Effector CD8-positive, alpha-beta T cell (primary cell): ENCODE data around the gene DDR2.
"Not testable (repeated sequence)": the region's sequence is repeated elsewhere in the genome, so short reads cannot be mapped to it uniquely, and the experiment has no call there.

ENCODE experiments used
- DNase-seq: peaks from one replicate; lab custom pipeline; 2025; lab: John Stamatoyannopoulos, UW

DDR2 gene

DNA sequence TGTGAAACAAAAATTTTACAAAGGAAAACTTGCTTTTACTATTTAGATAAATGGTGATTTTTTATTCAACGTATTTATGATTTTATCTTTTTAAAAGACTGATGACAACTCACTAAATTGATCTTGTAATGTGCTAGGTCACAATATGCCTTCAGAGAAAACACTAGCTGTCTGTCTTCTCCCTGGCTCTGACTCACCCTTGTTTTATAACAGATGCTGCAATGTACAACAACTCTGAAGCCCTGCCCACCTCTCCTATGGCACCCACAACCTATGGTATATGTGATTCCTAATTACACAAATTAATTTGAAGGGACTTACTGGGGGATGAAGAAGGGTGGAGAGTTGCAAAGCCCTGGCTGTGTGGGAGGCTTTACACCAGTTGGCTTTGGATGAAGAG is 133.5 kb downstream of the DDR2 start:
- no peak for DNase-seq

DNA sequence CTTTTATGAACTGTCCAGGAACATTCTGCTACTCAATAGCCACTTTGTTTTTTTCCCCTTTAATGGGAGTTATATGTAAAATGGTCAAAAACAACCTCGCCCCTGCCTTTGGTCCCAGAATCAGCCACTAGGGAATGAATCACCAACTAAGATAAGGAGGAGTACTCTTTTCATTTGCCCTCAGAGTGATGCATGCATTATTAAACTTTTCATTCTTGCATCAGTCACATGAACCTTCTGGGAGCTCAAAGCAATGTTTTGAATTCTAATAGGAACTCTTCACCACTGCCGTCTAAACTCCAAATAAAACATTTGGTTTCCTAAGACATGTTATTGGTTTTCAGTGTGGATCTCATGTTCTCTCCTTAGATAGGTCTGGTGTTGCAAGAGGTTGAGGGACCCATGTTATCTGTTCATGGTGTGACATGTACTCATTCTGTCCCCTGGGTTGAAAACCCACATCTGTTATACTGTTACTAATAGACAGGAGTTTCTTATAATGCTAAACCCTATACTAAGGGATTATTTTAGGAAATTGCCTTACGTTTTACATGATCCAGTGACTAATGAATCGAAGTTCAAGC is 140.4 kb downstream of the DDR2 start:
- DNase-seq: no peak

DNA sequence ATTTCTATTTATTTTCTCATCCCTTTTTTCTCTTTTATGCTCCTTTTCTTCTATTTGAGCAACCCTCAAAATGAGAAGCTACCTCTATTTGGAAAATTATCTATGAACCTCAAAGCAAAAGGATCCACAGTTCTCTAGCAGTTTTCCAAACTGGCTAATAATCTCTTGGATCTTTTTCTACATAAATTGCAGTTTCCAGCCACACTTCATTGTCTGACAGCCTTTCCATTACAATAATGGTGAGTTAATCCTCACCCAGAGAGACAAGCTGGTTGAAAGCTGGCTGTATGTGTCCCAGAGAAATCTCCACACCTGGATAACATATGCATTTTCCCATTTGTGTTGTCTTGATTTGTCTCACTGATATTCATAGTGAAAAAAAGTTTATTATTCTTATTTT is 141.7 kb downstream of the DDR2 start:
- no peak for DNase-seq

DNA sequence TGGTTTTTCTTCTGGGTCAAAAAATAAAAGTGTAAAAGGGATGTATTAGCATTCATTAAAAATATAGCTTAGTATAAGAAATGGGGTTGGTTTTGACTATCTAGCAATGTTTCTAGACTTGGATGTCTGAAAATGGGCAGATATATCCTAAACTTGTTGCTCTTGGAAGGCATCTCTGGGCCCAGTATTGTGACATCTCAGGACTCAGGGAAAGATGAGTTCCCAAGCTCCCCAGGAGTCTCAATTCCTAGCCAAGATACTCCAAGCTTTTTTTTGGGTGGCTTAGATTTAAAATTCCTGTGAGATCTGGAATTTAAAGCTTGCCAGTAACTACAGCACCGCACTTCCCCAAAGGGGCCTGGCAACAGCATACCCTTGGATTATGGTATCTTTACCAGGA is 146.8 kb downstream of the DDR2 start:
- DNase-seq: no peak

DNA sequence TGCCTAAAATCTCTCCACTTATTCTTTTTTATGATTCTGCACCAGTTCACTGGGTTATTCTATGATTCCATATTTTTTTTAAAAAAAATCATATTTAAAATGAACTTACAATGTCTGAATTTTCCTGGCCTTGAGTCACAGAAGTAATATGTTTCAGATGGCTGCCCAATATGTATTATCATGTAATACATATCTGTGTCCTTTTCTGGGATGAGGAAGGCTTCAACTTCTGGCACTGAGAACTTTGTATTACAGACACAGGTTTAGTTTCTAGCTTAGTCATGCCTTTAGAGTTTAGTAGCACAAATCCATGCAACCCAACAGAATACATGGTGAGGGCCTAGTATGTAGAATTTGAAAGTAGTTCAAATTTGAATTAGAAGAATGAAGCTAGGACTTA is 150.4 kb downstream of the DDR2 start:
- no peak for DNase-seq

GRCh38 chr1:162784926-162785325 is 152.7 kb downstream of the DDR2 start:
- DNase-seq: not testable (repeated sequence)

DNA sequence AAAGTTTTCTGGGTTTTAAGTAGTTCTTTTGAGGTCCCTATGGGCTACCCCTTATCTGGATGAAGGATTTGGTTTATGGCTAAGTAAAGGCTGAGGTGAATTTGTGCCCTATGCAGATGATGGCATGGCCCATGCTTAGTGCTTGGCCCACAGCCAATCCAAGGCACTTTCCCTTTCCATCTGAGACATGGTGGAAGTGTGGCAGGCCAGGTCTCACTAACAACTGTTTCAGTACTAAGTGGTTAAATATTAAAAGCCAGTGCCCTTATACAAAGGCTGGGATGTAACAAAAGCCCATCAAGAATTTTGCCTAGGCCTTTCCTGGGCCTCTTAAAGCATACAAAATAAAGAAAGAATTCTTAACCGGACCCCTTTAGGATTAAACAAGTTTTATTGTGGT is 156.5 kb downstream of the DDR2 start:
- DNase-seq: not testable (repeated sequence)

DNA sequence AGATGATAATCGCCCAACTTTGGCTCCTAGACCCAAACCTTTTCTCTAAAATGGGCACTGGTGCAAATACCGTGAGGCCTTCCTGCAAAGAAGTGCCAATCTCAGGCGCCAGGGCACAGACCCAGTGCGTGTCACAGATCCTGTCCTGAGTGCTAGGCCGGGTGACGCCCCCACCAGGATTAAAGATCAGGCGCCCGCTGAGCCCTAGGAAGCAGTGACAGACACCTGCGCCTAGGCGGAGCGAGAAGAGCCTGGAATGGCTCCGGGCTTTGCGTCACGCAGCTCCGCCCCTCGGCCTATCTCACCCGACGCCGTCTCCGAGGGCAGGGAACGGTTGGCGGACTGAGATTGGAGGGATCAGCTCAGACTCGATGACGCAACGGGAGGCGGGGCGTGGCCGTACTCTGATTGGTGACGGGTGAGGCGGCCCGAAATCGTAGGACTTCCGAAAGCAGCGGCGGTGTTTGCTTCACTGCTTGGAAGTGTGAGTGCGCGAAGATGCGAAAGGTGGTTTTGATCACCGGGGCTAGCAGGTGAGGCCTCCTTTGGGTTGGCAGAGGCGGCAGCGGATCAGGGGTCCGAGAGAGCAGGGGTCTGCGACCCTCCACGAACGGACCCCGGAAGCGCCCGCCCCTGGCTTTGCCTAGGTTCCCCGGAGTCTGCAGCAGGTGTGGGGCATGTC is 158.2 kb downstream of the DDR2 start, which contains the start of gene HSD17B7:
Gene HSD17B7, plus strand, starts transcription at position 400 of the 682 bp plus-strand sequence. Its CDS starts 99 bp downstream, at position 499.
- peak; percentile 70 for DNase-seq

GRCh38 chr1:162790985-162791357 is 158.7 kb downstream of the DDR2 start:
- not testable (repeated sequence) for DNase-seq

GRCh38 chr1:162794284-162794683 is 162.0 kb downstream of the DDR2 start:
- DNase-seq: not testable (repeated sequence)

DNA sequence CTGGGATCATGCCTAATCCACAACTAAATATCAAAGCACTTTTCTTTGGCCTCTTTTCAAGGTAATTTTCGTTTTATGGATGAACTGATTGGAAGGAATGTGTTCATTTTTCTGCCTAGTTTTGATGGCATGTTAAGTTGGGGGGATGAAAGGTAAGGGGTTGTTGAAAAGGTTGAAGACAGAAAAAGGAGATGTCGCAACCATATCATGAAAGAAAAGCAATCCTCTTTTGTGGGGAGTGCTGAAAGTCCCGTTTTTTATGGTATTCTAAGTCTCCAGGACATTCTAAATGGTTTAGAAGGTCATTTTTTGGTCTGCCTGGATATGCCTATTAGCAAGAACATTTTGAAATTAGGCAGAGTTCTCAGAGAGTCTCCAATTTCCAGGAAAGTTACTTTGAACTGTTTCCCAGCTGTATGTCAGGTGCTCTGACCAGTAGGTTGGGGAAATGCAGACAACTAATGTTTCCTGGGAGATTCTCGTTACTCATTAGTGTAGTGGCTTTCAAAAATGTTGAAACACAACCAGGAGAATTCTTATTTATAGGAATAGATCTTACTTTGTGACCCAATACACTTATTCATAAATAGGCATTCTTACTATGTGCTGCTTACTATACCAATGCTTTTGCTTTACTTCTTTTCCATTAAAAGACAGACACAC is 164.5 kb downstream of the DDR2 start:
- not testable (repeated sequence) for DNase-seq

GRCh38 chr1:162799995-162800830 is 167.9 kb downstream of the DDR2 start:
- DNase-seq: not testable (repeated sequence)

- DNase-seq: not testable (repeated sequence)
These were observed 175.2 kb downstream of the DDR2 start for GRCh38 chr1:162807503-162807902.

DNA sequence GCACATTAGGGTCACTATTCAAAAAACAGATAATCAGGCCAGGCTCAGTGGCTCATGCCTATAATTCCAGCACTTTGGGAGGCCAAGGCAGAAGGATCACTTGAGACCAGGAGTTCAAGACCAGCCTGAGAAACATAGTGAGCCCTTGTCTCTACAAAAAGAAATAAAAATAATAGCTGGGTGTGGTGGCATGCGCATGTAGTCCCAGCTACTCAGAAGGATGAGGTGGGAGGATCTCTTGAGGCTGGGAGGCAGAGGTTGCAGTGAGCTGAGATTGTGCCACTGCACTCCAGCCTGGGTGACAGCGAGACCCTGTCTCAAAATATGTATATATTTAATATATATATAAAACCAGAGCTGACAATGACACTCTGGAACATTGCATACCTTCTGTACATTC is 180.1 kb downstream of the DDR2 start:
- DNase-seq: not testable (repeated sequence)

DNA sequence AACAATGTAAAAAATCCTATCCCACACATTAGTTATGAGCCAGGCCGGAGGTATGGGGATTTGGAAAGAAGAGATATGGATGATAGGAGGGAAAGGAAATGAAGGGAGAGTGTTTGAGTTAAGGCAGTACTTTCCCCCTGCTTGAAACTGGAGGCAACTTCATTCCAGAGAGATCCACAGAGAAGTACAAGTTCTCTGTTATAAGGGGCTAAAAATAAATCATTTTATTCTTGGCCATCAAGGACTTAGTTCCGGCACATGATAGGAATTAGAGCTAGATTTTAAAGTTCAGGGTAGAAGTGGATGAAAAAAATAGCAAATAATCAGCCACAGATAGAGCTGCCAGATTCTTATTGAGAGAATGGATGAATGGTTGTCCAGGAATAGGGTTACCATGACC is 185.9 kb downstream of the DDR2 start:
- not testable (repeated sequence) for DNase-seq

GRCh38 chr1:162818666-162819065 is 186.4 kb downstream of the DDR2 start:
- DNase-seq: not testable (repeated sequence)

DNA sequence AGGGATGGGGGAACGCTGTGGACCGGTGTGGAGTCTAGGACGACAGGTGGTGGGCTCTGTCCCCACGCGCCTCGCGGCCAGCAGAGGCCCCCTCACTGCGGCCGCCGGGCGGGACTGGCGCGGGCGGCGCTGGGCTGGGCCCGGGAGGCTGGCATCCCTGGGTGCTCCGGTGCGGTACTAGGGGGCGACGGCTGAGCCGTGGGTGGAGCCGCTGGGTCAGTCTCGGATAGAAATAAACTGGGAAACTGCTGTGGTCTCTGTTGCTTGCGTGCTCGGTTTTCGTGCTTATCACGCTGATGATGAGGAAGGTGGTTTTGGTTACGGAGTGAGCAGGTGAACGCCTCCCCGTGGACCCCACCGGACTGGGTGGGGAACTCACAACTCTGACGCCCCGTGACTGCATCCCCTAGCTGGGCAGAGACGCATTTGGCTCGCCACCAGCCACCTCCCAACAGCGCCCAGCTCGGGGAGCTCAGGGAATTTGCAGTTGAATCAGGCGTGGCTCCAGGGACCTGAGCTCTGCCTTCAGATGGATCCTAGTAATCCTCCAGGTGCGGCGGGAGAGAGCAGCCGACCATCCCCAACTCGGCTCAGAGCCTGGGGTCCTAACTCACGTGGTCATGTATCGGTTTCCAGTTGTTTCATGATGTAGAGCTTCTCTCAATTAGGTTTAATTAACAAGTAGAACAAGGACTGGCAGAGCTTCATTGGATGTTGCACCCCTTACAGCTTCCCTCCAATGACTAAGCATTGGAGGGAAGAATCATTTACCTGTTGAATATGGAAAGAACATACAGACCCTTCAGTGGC is 190.3 kb downstream of the DDR2 start:
- DNase-seq: no peak

GRCh38 chr1:162823231-162823630 is 191.0 kb downstream of the DDR2 start:
- no peak for DNase-seq

GRCh38 chr1:162823771-162824525 is 191.7 kb downstream of the DDR2 start:
- no peak for DNase-seq

- no peak for DNase-seq
These were observed 197.0 kb downstream of the DDR2 start for GRCh38 chr1:162829268-162829667.

DNA sequence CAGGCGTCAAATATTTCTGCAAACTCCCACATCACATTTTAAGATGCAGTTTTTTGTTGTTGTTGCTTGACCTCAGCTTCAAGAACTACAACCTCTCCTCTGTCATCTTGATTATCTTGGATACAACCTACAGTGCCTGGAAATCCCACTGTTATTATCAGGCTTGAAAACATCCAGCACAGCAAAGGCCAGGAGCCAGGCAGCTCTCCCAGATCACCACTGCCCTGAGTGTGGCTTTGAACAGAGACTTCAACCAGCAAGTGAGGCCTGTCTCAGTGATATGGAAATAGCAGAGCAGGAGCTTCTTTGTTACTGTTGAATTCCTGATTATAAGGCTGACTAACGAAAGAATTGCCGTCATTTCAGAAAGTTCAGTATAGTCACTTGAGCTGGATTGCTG is 200.2 kb downstream of the DDR2 start:
- DNase-seq: no peak
